PFSK-1 (cell line): ENCODE results near the gene NUDT2.

Source experiments
- FOXP2 ChIP-seq: optimal IDR thresholded peaks from 2 replicates; pipeline ENCODE3; 2011; ENCODE audit warnings: borderline replicate concordance, control low read depth, inconsistent platforms; ENCODE audit not compliant: insufficient read depth; ENCODE audit errors: extremely low read length, extremely low read depth
- POLR2AphosphoS5 ChIP-seq: IDR thresholded peaks from 2 replicates; pipeline ENCODE4 v1.6.1; 2012; ENCODE audit warnings: low read depth, mild to moderate bottlenecking, control low read depth, low read length, moderate library complexity
- REST ChIP-seq, 2 experiments: IDR thresholded peaks; 2 replicates each; pipeline versions ENCODE4 v1.6.1 to v1.8.0; 2011 to 2012; ENCODE audit warnings: low read depth in 2 of 2, low read length in 2 of 2, control low read depth in 1 of 2, inconsistent platforms in 1 of 2, mild to moderate bottlenecking in 1 of 2, moderate library complexity in 1 of 2; ENCODE audit not compliant: insufficient read depth in 1 of 2
- SIN3A ChIP-seq: IDR thresholded peaks from 2 replicates; pipeline ENCODE4 v1.6.1; 2012; ENCODE audit warnings: mild to moderate bottlenecking, low read length, moderate library complexity, borderline replicate concordance; ENCODE audit not compliant: insufficient read depth
- TAF1 ChIP-seq: IDR thresholded peaks from 2 replicates; pipeline ENCODE4 v1.6.1; 2012; ENCODE audit warnings: low read length, control low read depth, borderline replicate concordance; ENCODE audit not compliant: insufficient read depth

NUDT2 gene

DNA sequence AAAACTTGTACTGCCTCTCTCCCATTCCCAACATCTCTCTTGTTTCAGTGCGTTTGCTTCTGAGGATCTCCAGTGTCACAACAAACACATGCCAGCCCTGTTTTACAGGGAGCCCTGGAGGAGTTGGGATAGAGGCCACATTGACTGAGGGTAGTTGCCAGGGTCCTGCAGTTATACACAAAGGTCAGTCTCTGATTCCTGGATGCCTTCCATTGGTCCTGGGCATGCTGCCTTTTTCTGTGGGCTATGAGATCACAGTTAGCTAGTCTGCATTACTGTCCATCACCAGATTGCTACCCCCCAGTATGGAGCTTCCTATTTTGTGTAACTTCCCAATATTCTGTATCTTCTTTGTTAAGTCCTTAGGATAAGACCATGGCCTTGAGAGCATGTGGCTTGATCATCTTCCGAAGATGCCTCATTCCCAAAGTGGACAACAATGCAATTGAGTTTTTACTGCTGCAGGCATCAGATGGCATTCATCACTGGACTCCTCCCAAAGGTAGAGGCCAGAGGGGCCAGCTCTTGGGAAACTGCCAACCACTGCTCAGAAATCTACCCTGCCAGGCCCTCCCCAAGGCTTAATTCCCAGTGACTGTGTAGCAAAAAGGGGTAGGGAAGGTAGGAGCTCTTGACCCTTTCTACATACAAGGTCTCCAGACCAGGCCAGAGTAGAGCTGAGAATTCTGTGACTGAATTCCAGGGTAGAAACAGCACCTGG lies 9.5 kb downstream of the NUDT2 start:
- no peak for TF ChIP-seq REST (IDR thresholded peaks at IDR 0.05; ENCODE audit: insufficient read depth in 1 of 2, low read depth in 2 of 2, low read length in 2 of 2)
- TF ChIP-seq TAF1: no peak
- no peak for TF ChIP-seq SIN3A
- TF ChIP-seq POLR2AphosphoS5: no peak
- no peak for TF ChIP-seq FOXP2

DNA sequence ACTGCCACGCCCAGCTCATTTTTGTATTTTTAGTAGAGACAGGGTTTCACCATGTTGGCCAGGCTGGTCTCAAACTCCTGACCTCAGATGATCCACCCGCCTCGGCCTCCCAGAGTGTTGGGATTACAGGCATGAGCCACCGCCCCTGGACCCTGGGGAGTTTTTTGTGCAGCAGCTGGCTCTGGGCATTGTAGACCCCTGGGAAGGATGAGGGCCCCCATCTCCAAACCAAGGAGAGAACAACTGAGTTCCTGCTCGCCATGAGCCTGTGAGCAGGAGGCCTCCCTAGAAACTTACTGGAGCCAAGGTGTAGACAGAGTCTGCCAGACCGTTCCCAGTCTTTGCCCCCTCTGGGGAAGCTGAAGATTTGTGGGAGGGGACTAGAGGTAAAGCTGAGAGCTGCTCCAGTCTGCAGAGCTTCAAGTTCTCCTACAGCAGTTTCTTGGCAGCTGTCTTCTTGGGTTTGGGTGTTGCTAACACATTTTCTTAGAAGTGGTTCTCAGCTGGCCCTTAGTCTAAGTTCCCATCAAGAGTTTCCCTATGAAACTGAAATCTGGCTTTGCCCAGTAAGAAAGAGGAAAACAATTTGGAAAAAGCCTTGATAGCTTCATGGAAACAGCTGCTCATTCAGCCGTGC lies 12.4 kb downstream of the NUDT2 start:
- TF ChIP-seq TAF1: no peak
- TF ChIP-seq FOXP2: no peak
- no peak for TF ChIP-seq REST (IDR thresholded peaks at IDR 0.05; ENCODE audit: insufficient read depth in 1 of 2, low read depth in 2 of 2, low read length in 2 of 2)
- no peak for TF ChIP-seq POLR2AphosphoS5
- TF ChIP-seq SIN3A: no peak

DNA sequence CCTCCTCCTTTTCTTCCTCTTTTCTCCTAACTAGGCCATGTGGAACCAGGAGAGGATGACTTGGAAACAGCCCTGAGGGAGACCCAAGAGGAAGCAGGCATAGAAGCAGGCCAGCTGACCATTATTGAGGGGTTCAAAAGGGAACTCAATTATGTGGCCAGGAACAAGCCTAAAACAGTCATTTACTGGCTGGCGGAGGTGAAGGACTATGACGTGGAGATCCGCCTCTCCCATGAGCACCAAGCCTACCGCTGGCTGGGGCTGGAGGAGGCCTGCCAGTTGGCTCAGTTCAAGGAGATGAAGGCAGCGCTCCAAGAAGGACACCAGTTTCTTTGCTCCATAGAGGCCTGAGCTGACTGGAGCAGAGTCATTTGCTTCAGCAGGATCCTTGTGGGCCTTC lies 13.7 kb downstream of the NUDT2 start:
- TF ChIP-seq SIN3A (no peak), TAF1 (no peak), POLR2AphosphoS5 (no peak), REST (IDR thresholded peaks at IDR 0.05; ENCODE audit: insufficient read depth in 1 of 2, low read depth in 2 of 2, low read length in 2 of 2) (no peak), FOXP2 (no peak)

GRCh38 chr9:34343605-34344004 lies 14.2 kb downstream of the NUDT2 start:
- TF ChIP-seq REST (IDR thresholded peaks at IDR 0.05; ENCODE audit: insufficient read depth in 1 of 2, low read depth in 2 of 2, low read length in 2 of 2): no peak
- no peak for TF ChIP-seq SIN3A
- no peak for TF ChIP-seq POLR2AphosphoS5
- TF ChIP-seq FOXP2: no peak
